NCI-H1436 treated with DMSO at 0.1 percent for 48 hours (cell line): ENCODE data around the gene PDP2.
"Not testable (repeated sequence)": the region's sequence is repeated elsewhere in the genome, so short reads cannot be mapped to it uniquely, and the experiment has no call there.

Source experiments
- DNase-seq: peaks from one replicate; lab custom pipeline; 2025; lab: John Stamatoyannopoulos, UW

Gene PDP2

DNA sequence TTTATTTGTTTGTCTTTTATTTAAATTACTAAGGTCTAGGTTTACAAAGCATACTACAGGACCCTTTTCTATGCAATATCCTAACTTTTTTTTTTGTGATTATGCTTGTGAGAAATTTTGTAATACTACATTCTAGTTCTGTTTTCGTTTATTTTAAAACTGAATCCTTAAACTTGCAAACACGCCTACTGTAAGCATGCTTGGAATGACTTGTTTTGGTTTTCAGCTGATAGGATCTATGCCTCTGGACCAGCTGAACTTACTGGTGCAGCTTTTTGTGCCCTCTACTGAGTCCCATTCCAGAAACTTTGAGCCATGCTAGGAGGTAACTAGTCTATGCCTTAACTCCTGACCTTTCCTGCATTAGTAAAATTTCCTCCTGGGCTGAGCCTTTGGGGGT, 6.0 kb downstream of the PDP2 start:
- no peak for DNase-seq

DNA sequence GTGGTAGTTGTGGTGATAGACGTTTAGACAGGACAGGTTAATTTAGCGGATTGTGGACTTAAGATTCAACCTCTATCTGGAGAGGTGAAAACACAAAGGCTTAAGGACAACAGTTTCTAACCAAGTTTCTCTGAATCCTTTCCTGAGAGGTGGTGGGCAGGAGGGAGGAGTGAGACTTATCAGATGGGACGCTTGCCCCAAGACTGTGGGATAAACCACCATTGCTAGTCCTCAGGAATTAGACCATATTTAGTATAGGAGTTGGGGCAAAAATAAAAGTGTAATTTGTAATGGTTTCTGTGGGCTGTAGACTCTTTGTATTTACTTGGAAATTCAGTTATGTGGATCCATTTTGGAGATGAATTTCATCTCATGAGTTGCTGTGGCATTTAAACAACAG, 6.6 kb downstream of the PDP2 start:
- DNase-seq, result no peak

DNA sequence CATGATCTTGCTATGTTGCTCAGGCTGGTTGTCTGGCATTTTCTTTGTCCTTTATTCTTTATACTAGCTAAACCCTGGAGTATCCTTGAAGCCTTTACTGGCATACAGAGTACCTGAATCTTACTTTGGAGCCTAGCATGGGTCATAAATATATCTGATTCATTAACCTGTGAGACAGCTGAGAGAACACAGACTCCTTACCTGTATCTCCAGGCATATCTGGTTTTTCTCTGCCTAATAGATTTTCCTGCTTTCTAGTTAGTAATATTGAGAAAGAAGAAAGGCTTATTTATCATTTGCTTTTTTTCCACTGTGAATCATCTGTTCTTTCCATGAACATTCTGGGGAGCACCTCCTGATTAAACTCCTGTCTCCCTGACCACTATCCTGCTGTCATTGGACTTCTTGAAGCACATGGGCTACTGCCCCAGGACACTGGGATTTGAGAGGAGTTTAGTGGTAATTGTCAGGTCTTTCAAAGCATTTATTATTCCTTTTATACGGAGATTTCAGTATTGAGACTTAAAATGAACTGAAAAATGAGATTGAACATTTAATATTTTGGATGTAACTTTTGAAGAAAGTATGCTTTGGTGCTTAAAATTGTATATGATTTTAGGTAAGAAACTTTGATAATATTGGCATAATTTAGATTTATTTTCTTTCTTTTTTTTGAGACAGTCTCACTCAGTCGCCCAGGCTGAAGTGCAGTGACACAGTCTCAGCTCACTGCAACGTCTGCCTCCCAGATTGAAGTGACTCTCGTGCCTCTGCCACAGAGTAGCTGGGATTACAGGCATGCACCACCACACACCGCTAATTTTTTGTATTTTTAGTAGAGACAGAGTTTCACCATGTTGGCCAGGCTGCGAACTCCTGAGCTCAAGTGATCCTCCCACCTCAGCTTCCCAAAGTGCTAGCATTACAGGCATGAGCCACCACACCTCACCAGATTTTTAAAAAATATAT, 8.6 kb downstream of the PDP2 start:
- DNase-seq, result no peak

DNA sequence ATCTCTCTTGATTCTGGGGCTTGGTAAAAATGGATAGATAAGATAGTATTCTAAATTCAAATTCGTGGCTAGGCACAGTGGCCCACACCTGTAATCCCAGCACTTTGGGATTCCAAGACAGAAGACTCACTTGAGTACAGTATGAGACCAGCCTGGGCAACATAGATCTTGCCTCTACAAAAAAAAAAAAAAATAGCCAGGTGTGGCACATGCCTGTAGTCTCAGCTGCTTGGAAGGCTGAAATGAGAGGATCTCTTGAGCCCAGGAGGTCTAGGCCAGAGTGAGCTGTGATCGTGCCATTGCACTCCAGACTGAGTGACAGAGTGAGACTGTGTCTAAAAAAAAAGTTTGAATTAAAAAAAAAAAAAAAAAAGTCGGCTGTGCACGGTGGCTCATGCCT, 9.3 kb downstream of the PDP2 start:
- DNase-seq, result no peak

- no peak for DNase-seq
Observed at GRCh38 chr16:66890799-66891198, 10.5 kb downstream of the PDP2 start.

DNA sequence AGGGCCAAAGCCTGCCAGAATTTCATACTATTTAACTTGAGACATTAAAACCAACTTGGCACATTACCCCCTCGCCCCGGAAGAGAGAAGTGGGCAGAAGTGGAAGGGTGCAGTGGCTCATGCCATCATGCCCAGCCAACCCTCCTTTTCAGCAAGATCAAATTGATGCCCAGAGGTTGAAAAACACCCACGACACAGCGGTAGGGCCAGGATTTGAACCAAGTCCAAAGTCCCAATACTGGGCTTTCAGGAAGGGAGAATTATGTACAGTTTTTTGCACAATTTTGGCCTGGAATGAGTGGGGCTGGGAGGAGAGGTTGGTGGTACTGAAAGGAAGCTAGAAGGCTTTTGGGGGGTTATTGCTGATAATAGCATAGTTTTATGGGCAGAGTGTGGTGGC, 11.0 kb downstream of the PDP2 start:
- no peak for DNase-seq

DNA sequence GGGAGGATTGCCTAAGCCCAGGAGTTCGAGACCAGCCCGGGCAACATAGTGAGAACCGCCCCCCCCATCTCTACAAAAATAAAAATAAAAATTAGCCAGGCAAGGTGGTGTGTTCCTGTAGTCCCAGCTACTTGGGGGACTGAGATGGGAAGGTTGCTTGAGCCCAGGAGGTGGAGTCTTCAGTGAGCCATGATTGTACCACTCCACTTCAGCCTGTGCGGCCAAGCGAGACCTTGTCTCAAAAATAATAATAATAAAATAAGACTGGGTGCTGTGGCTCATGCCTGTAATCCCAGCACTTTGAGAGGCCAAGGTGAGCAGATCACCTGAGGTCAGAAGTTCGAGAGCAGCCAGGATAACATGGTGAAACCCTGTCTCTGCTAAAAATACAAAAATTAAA, 11.5 kb downstream of the PDP2 start:
- DNase-seq, result no peak

DNA sequence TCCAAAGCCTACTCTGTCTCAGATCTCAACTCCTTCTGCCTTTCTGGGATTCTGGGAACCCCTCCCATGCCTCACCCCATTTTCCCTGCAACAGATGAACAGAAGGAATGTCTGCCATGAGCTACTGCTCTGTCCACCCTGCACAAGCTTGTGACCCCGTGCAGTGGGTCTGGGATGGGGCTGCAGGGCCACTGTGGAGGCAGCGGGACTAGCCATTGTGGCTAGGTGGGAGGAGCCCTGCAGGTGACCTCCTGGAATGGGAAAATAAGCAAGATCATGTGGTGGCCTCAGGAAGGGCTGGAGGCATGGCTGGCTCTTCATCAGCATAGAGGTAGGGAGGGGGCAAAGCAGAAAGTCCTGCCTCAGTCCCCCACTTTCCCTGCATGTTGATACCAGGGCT, 13.7 kb downstream of the PDP2 start:
- no peak for DNase-seq

DNA sequence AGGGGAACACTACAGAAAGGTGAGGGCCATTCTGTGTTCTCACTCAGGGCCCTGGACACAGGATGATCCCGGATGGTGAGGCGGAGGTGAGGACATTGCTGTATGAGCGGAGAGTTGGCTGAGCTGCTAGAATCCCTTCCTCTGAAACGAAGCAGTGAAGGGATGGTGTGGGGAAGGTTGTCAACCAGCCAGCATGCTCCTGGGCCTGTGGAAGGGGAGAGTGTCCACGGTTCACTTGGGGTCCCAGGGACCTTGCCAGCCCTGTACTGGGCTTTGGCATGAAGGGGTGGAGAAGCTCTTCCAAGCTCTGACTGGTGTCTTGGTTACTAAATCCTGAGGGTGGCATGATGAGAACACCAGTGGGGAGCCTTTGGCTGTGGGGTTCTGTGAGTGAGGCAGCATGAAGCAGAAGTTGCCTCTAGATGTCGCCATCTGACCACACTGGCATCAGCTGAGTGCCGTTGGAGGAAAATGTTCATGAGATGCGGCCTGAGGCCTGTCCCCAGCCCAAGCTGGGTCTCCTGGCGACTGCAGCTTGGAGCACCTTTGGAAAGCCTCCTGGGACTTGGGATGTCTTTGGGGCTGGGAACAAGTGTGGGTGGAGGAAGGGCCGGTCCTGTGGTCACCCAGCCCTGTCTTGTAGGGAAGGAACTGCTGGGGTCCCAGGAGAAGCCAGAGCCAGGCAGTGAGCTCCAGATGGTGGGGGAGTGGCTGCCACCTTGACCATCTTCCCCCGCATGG, 14.8 kb downstream of the PDP2 start:
- no peak for DNase-seq

DNA sequence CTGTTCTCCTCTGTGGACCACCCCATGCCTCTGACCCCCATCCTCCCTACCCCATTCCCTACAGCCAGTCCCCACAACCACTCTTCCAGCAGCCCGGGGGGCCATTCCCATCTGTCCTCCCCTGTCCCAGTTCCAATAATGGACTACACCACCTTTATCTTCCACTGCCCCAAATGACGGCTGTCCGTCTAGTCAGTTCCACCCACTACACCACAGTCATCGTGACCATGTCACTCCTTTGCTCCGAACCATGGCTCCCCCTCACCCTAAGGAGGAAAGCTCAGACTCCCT, 15.3 kb downstream of the PDP2 start:
- DNase-seq, result no peak

DNA sequence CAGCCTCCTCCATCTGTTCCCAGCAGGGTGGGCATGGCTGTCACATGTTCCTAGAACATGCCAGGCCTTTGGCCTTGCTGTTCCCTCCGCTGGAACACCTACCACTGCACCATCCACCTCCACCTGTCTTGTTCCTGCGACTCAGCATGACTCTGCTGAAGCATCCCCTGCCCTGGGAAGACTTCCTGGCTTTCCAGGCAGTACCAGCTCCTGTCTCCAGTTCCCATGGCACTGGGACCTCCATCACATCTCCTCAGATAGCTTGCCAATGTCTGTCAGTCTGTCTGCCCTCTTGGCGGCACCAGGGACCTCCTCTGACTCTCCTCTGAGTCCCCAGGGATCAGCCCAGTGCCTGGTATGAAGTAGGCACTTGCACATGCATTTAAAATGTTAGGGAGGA, 15.7 kb downstream of the PDP2 start:
- DNase-seq, result no peak

DNA sequence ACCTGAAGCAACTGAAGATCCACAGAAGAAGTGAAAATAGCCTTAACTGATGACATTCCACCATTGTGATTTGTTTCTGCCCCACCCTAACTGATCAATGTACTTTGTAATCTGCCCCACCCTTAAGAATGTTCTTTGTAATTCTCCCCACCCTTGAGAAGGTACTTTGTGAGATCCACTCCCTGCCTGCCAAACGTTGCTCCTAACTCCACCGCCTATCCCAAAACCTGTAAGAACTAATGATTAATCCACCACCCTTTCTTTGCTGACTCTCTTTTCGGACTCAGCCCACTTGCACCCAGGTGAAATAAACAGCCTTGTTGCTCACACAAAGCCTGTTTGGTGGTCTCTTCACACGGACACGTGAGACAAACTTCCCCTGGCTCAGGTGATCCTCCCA, 16.4 kb downstream of the PDP2 start:
- not testable (repeated sequence) for DNase-seq

DNA sequence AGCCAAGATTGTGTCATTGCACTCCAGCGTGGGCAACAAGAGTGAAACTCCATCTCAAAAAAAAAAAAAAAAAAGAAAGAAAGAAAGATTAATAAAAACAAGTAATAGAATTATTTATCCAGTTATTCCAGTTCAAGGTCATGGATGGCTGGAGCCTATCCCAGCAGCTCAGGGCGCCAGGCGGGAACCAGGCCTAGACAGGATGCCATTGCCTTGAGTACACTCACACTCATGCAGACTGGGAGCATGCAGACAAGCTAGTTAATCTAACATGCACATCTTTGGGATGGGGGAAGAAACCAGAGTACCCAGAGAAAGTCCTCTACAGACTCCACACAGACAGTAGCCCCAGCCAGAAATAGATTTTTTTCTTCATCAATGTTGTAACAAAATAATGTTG, 17.9 kb downstream of the PDP2 start:
- no peak for DNase-seq

- no peak for DNase-seq
Observed at GRCh38 chr16:66898933-66899309, 18.6 kb downstream of the PDP2 start.

GRCh38 chr16:66899310-66899944, 19.1 kb downstream of the PDP2 start:
- DNase-seq, result no peak

- no peak for DNase-seq
Observed at GRCh38 chr16:66899945-66900710, 19.8 kb downstream of the PDP2 start.

- DNase-seq, result no peak
Observed at GRCh38 chr16:66900721-66901441, 20.6 kb downstream of the PDP2 start.

DNA sequence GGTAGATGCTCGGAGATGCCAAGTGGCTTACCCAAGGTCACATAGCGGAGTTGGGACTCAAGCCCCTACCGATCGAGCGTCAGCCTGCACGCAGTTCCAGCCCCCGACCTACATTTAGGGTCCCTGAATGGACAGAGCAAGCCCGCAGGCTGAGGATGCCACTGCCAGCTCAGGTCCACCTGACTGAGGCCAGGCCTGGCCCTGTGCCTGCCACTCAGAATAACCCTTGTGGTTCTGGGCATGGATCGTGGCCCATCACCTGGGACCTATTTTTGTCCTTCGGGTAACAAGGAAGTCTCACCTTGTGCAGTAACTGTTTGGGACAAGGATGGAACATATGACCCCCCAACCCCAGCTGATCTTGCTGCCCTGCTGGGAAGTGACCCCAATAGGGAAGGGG, 21.3 kb downstream of the PDP2 start:
- DNase-seq, result no peak

GRCh38 chr16:66902648-66903543, 22.6 kb downstream of the PDP2 start:
- DNase-seq, result no peak

- DNase-seq, result no peak
Observed at GRCh38 chr16:66903544-66904427, 23.5 kb downstream of the PDP2 start.
